Esophagus muscularis mucosa (tissue), 4 donors: Measurements from ENCODE around the gene PCDHGB3.

Experiments
- EP300 ChIP-seq: sonication (generic); formaldehyde crosslinking; IDR thresholded peaks from one replicate; pipeline ENCODE4 v1.6.1; 2017; ENCODE audit warnings: antibody characterized with exemption
- POLR2AphosphoS5 ChIP-seq, 2 donors: sonication (generic); formaldehyde crosslinking; IDR thresholded peaks; one replicate each; pipeline ENCODE4 v1.6.1; 2017; ENCODE audit warnings: antibody characterized with exemption in 2 of 2
- TF ChIP-seq, protein P1 (sequence below), 3 experiments: fragments of 200-600 bp in 2 of 3; fragments of 450-650 bp in 1 of 3; sonication (generic) in 2 of 3; IDR thresholded peaks; one replicate each; pipeline ENCODE4 v1.5.1; 2017 to 2019; ENCODE audit warnings: antibody characterized with exemption in 3 of 3, mild to moderate bottlenecking in 2 of 3, moderate library complexity in 1 of 3

DNA sequence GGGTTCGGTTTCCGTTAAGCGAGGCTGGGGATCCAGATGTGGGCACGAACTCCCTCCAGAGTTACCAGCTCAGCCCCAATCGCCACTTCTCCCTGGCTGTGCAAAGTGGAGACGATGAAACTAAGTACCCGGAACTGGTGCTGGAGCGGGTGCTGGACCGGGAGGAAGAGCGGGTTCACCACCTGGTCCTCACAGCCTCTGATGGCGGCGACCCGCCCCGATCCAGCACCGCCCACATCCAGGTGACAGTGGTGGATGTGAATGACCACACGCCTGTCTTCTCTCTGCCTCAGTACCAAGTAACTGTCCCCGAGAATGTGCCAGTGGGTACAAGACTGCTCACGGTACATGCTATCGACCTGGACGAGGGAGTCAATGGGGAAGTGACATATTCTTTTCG lies 13.3 kb downstream of the PCDHGB3 start:
- TF ChIP-seq, protein P1, sequence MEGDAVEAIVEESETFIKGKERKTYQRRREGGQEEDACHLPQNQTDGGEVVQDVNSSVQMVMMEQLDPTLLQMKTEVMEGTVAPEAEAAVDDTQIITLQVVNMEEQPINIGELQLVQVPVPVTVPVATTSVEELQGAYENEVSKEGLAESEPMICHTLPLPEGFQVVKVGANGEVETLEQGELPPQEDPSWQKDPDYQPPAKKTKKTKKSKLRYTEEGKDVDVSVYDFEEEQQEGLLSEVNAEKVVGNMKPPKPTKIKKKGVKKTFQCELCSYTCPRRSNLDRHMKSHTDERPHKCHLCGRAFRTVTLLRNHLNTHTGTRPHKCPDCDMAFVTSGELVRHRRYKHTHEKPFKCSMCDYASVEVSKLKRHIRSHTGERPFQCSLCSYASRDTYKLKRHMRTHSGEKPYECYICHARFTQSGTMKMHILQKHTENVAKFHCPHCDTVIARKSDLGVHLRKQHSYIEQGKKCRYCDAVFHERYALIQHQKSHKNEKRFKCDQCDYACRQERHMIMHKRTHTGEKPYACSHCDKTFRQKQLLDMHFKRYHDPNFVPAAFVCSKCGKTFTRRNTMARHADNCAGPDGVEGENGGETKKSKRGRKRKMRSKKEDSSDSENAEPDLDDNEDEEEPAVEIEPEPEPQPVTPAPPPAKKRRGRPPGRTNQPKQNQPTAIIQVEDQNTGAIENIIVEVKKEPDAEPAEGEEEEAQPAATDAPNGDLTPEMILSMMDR (IDR thresholded peaks at IDR 0.05) = no peak
- TF ChIP-seq POLR2AphosphoS5 (IDR thresholded peaks at IDR 0.05) = no peak
- no peak for TF ChIP-seq EP300
